GM21381 (cell line): Measurements from ENCODE around the gene SLC7A10.
A peak's percentile ranks its signal among the peaks of the same experiment; 100 is the strongest.
"Not testable (repeated sequence)": the region's sequence is repeated elsewhere in the genome, so short reads cannot be mapped to it uniquely, and the experiment has no call there.

ENCODE experiments used
- ATAC-seq: cut with Tn5 transposase; IDR thresholded peaks from one replicate; pipeline ENCODE4 v1.9.1; 2021; ENCODE audit warnings: mild to moderate bottlenecking, moderate library complexity; ENCODE audit not compliant: unreplicated experiment

The SLC7A10 gene

DNA sequence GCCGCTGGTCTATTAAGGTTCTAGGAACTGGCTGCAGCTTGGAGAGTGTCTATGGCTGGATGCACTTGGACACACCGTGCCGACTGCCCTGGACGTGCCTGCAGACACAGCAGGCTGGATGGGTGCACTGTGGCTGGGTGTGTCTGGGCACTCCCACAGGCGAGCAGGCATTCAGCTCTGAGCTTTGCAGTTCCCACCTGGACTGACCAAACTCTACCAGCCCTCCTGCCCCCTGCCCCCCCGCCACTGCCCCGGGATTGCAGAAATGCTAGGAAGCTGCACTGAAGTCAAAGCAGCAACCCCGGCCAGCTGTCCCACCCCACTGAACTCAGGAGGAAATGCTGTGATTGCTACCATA, 38.5 kb downstream of the SLC7A10 start:
- ATAC-seq = no peak

- ATAC-seq = no peak
These were observed 39.0 kb downstream of the SLC7A10 start for GRCh38 chr19:33186431-33187182.

- ATAC-seq = no peak
These were observed 48.2 kb downstream of the SLC7A10 start for GRCh38 chr19:33177417-33177979.

GRCh38 chr19:33176670-33177416, 48.8 kb downstream of the SLC7A10 start:
- ATAC-seq = peak; percentile 86

- ATAC-seq = peak; percentile 0
These were observed 49.6 kb downstream of the SLC7A10 start for GRCh38 chr19:33175886-33176669.

- no peak for ATAC-seq
These were observed 50.4 kb downstream of the SLC7A10 start for GRCh38 chr19:33175156-33175782.

DNA sequence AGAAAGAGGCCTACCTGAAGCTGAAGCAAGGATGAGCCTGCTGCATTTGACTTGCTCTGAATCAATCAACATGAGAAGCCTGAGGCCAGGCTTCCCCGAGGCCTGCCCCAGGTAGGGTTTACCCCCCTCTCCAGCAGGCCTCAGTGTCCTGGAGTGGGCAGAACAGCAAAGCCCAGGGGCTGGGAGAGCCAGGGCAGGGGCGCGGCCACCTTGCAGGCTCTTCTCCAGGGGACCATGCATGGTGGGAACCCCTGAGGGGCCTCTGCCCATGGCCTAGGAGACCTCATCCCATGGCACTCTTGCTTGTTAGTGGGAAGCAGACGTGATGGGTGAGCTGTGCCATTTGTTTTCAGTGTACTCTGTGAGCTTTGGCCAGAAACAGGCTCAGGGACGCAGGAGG, 51.5 kb downstream of the SLC7A10 start:
- no peak for ATAC-seq

DNA sequence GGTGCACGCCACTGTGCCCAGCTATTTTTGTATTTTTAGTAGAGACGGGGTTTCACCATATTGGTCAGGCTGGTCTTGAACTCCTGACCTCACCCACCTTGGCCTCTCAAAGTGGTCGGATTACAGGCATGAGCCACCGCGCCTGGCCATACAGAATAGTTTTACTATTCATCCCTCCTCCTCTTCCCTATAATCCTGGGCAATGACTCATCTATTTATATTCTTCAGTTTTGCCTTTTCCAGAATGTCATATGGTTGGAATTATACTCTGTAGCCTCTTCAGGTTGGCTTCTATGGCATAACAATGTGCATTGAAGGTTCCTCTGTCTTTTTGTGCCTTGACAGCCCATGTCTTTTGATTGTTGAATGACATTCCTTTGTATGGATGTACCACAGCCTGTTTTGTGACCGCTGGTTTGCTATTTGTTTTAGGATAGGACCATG, 53.7 kb downstream of the SLC7A10 start:
- no peak for ATAC-seq

- no peak for ATAC-seq
These were observed 54.3 kb downstream of the SLC7A10 start for GRCh38 chr19:33171222-33171795.

GRCh38 chr19:33168528-33168927, 57.1 kb downstream of the SLC7A10 start:
- ATAC-seq = no peak

DNA sequence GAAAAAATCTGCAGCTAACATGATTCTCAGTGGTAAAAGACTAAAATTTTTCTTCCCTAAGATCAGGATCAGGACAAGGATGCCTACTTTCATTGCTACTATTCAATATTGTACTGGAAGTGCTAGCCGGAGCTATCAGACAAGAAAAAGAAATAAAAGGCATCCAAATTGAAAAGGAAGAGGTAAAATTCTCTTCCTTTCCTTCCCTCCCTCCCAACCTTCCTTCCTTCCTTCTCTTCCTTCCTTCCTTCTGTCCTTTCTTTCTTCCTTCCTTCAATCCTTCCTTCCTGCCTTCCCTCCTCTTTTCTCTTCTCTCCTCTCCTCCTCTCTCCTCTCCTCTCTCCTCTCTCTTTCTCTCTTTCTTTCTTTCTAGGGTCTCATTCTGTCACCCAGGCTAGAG, 58.2 kb downstream of the SLC7A10 start:
- no peak for ATAC-seq

GRCh38 chr19:33166037-33166436, 59.6 kb downstream of the SLC7A10 start:
- not testable (repeated sequence) for ATAC-seq

DNA sequence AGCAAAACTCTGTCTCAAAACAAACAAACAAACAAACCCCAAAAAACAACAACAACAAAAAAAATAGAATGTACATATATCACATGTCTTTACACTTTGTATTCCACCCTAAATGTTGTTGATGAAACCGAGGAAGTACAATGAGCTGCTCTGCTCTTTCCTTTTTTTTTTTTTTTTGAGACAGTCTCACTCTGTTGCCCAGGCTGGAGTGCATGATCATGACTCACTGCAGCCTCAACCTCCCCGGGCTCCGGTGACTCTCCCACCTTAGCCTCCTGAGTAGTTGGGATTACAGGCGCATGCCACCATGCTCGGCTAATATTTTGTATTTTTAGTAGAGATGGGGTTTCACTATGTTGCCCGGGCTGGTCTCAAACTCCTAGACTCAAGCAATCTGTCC, 62.2 kb downstream of the SLC7A10 start:
- no peak for ATAC-seq

DNA sequence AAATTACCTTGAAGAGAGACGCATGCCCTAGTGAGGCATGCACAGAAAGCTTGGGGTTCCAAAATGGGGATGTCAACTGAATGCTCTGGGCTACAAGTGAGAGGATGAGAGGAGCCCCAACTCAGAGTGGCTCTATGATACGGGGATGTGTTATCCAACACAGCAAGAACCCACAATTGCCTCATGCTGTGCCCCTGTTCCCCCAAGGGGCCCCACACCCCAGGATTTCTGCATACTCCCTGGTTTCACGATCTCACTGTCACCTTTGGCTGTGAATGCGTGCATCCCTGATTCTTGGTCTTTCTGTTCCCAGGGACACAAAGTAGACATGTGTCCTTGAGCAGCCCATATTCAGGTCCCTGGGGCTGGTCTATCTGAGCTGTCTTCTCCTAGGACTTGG, 64.4 kb downstream of the SLC7A10 start:
- no peak for ATAC-seq

GRCh38 chr19:33159893-33160292, 65.8 kb downstream of the SLC7A10 start:
- ATAC-seq = no peak

DNA sequence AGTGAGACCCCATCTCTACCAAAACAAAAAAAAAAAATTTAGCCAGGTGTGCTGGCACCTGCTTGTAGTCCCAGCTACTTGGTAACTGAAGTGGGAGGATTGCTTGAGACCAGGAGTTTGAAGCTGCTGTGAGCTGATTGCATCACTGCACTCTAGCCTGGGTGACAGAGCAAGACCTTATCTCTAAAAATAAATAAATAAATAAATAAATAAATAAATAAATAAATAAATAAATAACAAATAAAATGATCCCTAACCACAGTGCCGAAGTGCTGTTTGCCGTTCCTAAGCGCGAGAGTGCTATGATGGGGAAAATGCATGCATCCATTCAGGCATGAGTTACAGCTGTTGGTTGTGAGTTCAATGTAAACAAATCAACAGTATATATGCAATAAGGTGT, 66.5 kb downstream of the SLC7A10 start:
- no peak for ATAC-seq
